ENCODE measurements around the gene RBPJ.

- TF ChIP-seq CTCF (conservative IDR thresholded peaks at IDR 0.05) (no peak), ZFX (IDR thresholded peaks at IDR 0.05) (no peak)
These were observed 39.5 kb downstream of the RBPJ start for GRCh38 chr4:26360273-26360672.
